Stimulated activated CD4-positive, alpha-beta T cell treated with anti-CD3 and anti-CD28 coated beads, Interleukin-4, amount 100 ng/mL, for 1 hour (primary cell): ENCODE data around the gene LALBA.
A peak's percentile ranks its signal among the peaks of the same experiment; 100 is the strongest.
"Not testable (repeated sequence)": the region's sequence is repeated elsewhere in the genome, so short reads cannot be mapped to it uniquely, and the experiment has no call there.

Experiments used
- DNase-seq: peaks from one replicate; pipeline ENCODE4 v3.0.0-alpha.2; 2020

Gene LALBA

GRCh38 chr12:48569946-48570345, at the start of gene LALBA:
LALBA (minus strand) TSS chr12:48570046; CDS start chr12:48570020, 26 bp downstream.
- no peak for DNase-seq

GRCh38 chr12:48618541-48618940, 48.7 kb upstream of the LALBA start:
- DNase-seq = peak; percentile 60

- DNase-seq = no peak
These were observed 45.8 kb upstream of the LALBA start for GRCh38 chr12:48615681-48616080.

GRCh38 chr12:48613321-48613720, 43.5 kb upstream of the LALBA start:
- DNase-seq = no peak

GRCh38 chr12:48602192-48602989, 32.5 kb upstream of the LALBA start:
- no peak for DNase-seq

- DNase-seq = no peak
These were observed 31.3 kb upstream of the LALBA start for GRCh38 chr12:48601013-48601756.

GRCh38 chr12:48600552-48600951, 30.7 kb upstream of the LALBA start:
- no peak for DNase-seq

GRCh38 chr12:48592591-48593086, 22.8 kb upstream of the LALBA start:
- DNase-seq = no peak

GRCh38 chr12:48586361-48586760, 16.5 kb upstream of the LALBA start:
- no peak for DNase-seq

- no peak for DNase-seq
These were observed 13.9 kb upstream of the LALBA start for GRCh38 chr12:48583728-48584127.

GRCh38 chr12:48580831-48581230, 11.0 kb upstream of the LALBA start:
- DNase-seq = no peak

GRCh38 chr12:48572326-48572725, 2.5 kb upstream of the LALBA start:
- DNase-seq = no peak

- no peak for DNase-seq
These were observed 2.1 kb downstream of the LALBA start for GRCh38 chr12:48567731-48568130.

- no peak for DNase-seq
These were observed 11.9 kb downstream of the LALBA start for GRCh38 chr12:48557919-48558318.

- DNase-seq = no peak
These were observed 13.2 kb downstream of the LALBA start for GRCh38 chr12:48556631-48557030.

GRCh38 chr12:48553666-48554343, 16.0 kb downstream of the LALBA start:
- not testable (repeated sequence) for DNase-seq

GRCh38 chr12:48551636-48552035, 18.2 kb downstream of the LALBA start:
- DNase-seq = not testable (repeated sequence)

GRCh38 chr12:48547012-48547411, 22.8 kb downstream of the LALBA start:
- DNase-seq = not testable (repeated sequence)

- DNase-seq = no peak
These were observed 23.9 kb downstream of the LALBA start for GRCh38 chr12:48545833-48546469.

- DNase-seq = peak; percentile 49
These were observed 27.4 kb downstream of the LALBA start for GRCh38 chr12:48542300-48542928.

- no peak for DNase-seq
These were observed 33.2 kb downstream of the LALBA start for GRCh38 chr12:48536602-48537001.

GRCh38 chr12:48532601-48533000, 37.2 kb downstream of the LALBA start:
- DNase-seq = no peak
